B cell (primary cell): ENCODE data around the gene LSG1. TPM values are rescaled to one million over a fixed set of nuclear protein-coding genes. Genes with fewer than 3 reads are reported as not detected.

Source experiments
- ATAC-seq: fragments of 200-7000 bp; cut with Tn5 transposase; one replicate; pipeline ENCODE4 v1.10.0; 2021; ENCODE audit warnings: low read depth, mild to moderate bottlenecking, moderate number of reproducible peaks, moderate library complexity
- CTCF ChIA-PET: fragments of 350-600 bp; sonication (Branson Sonifier 250); formaldehyde crosslinking; loops from one replicate; lab custom pipeline; 2021; ENCODE audit warnings: antibody characterized with exemption, inconsistent platforms; lab: Charles Lee
- POLR2A ChIA-PET: fragments of 350-600 bp; sonication (Branson Sonifier 250); formaldehyde crosslinking; loops from one replicate; lab custom pipeline; 2021; ENCODE audit warnings: antibody characterized with exemption; lab: Charles Lee
- DNase-seq: peaks from one replicate; pipeline ENCODE4 v3.0.0; 2013
- H2AFZ ChIP-seq: 2 replicates; pipeline ENCODE4 v1.6.1; 2012; ENCODE audit warnings: mild to moderate bottlenecking, low read depth, low read length; ENCODE audit not compliant: insufficient read depth, poor library complexity, severe bottlenecking
- H3K27ac ChIP-seq, 2 donors: 1 replicate in 1 of 2; 2 replicates in 1 of 2; pipeline ENCODE4 v1.5.1; 2012 to 2013; ENCODE audit warnings: low read length in 2 of 2, mild to moderate bottlenecking in 2 of 2, moderate library complexity in 1 of 2
- H3K27me3 ChIP-seq, 4 experiments: fragments of 200-600 bp in 1 of 4; sonication (generic) in 1 of 4; replicated peaks in 1 of 4; 1 replicate in 2 of 4; 2 replicates in 2 of 4; pipeline versions ENCODE4 v1.6.1 to v1.7.0; 2013 to 2016; ENCODE audit warnings: low read length in 3 of 4, mild to moderate bottlenecking in 2 of 4, mixed read lengths in 1 of 4, moderate library complexity in 1 of 4; ENCODE audit not compliant: insufficient read depth in 4 of 4, control insufficient read depth in 3 of 4; ENCODE audit errors: control extremely low read depth in 1 of 4
- H3K36me3 ChIP-seq, 2 experiments: replicated peaks in 1 of 2; 1 replicate in 1 of 2; 2 replicates in 1 of 2; pipeline versions ENCODE4 v1.6.1 to v1.7.1; 2013; ENCODE audit warnings: low read length in 1 of 2; ENCODE audit not compliant: insufficient read depth in 2 of 2, control insufficient read depth in 1 of 2; ENCODE audit errors: control extremely low read depth in 1 of 2, extremely low read depth in 1 of 2
- H3K4me1 ChIP-seq, 2 donors: fragments of 200-600 bp in 1 of 2; sonication (generic) in 1 of 2; 1 replicate in 1 of 2; 2 replicates in 1 of 2; pipeline versions ENCODE4 v1.5.1 to v1.6.1; 2013 to 2017; ENCODE audit warnings: low read length in 2 of 2; ENCODE audit not compliant: control insufficient read depth in 2 of 2, insufficient read depth in 2 of 2
- H3K4me2 ChIP-seq: replicated peaks from 2 replicates; pipeline ENCODE3; 2012; ENCODE audit warnings: mild to moderate bottlenecking, low read depth, low read length; ENCODE audit not compliant: poor library complexity, severe bottlenecking
- H3K4me3 ChIP-seq, 5 experiments: fragments of 200-600 bp in 1 of 5; sonication (generic) in 1 of 5; 1 replicate in 3 of 5; 2 replicates in 2 of 5; pipeline versions ENCODE4 v1.5.1 to v1.7.0; 2011 to 2016; ENCODE audit warnings: low read length in 4 of 5, mild to moderate bottlenecking in 4 of 5, low read depth in 2 of 5, control low read depth in 1 of 5, moderate library complexity in 1 of 5; ENCODE audit not compliant: insufficient read depth in 1 of 5; ENCODE audit errors: control extremely low read depth in 1 of 5, extremely low read depth in 1 of 5
- H3K79me2 ChIP-seq: fragments of 200-600 bp; sonication (generic); one replicate; pipeline ENCODE4 v1.6.0; 2016; ENCODE audit warnings: low read length; ENCODE audit not compliant: control insufficient read depth, insufficient read depth
- H3K9ac ChIP-seq: fragments of 200-600 bp; sonication (generic); 2 replicates; pipeline ENCODE4 v1.6.1; 2017; ENCODE audit warnings: mild to moderate bottlenecking, low read length, moderate library complexity
- H3K9me3 ChIP-seq, 3 donors: one replicate each; pipeline versions ENCODE4 v1.6.1 to v1.7.1; 2013; ENCODE audit warnings: low read length in 2 of 3; ENCODE audit not compliant: control insufficient read depth in 2 of 3, insufficient read depth in 1 of 3; ENCODE audit errors: control extremely low read depth in 1 of 3
- H4K20me1 ChIP-seq: 2 replicates; pipeline ENCODE4 v1.6.0; 2012; ENCODE audit warnings: mild to moderate bottlenecking, low read length; ENCODE audit not compliant: insufficient read depth, control insufficient read depth, poor library complexity, severe bottlenecking
- H3K27ac Mint-ChIP-seq: one replicate; pipeline ENCODE4 v1.8.0; 2021; ENCODE audit warnings: mixed read lengths
- H3K27me3 Mint-ChIP-seq: one replicate; pipeline ENCODE4 v1.8.0; 2021; ENCODE audit warnings: mixed read lengths
- H3K4me1 Mint-ChIP-seq: one replicate; pipeline ENCODE4 v1.8.0; 2021; ENCODE audit warnings: mixed read lengths
- H3K4me3 Mint-ChIP-seq: one replicate; pipeline ENCODE4 v1.8.0; 2021; ENCODE audit warnings: mixed read lengths
- H3K9me3 Mint-ChIP-seq: one replicate; pipeline ENCODE4 v1.8.0; 2022; ENCODE audit warnings: mixed read lengths; ENCODE audit not compliant: insufficient read depth
- CTCF ChIP-seq: fragments of 200-600 bp; IDR thresholded peaks from one replicate; pipeline ENCODE4 v1.8.0; 2022; ENCODE audit warnings: antibody characterized with exemption, mild to moderate bottlenecking
- EZH2 ChIP-seq: IDR thresholded peaks from 2 replicates; pipeline ENCODE4 v1.6.1; 2012; ENCODE audit warnings: borderline replicate concordance, low read depth, mild to moderate bottlenecking, moderate library complexity, low read length; ENCODE audit not compliant: insufficient read depth, poor library complexity, severe bottlenecking
- WGBS: methylation state at CpG from one replicate; pipeline ENCODE4 v1.1.5; 2013; ENCODE audit warnings: missing lambda C conversion rate; ENCODE audit not compliant: insufficient coverage; 5-methylcytosine and 5-hydroxymethylcytosine counted together
- intact Hi-C: fragments of 100-400 bp; cut with micrococcal nuclease; formaldehyde crosslinking; loops from one replicate; pipeline ENCODE4 v1.10.0; 2022
- polyA plus RNA-seq: library from polyadenylated mRNA; depleted of rRNA; stranded (reverse); fragments of >200 nt; gene quantifications from 2 replicates; pipeline ENCODE4 v1.2.3, GENCODE V29; 2012
- total RNA-seq, 2 donors: library from RNA; stranded (reverse); fragments of 120-200 nt in 1 of 2; gene quantifications; 1 replicate in 1 of 2; 2 replicates in 1 of 2; pipeline versions ENCODE4 v1.2.3 to v1.2.4, GENCODE V29; 2013 to 2022

The LSG1 gene
- total and polyA plus RNA-seq, 2 donors (not counting 1 experiment from before 2014, with no cell fraction given), result 29.4 to 54.6 TPM

GRCh38 chr3:194675680-194676079 is 3.7 kb upstream of the LSG1 start:
- Histone ChIP-seq H3K79me2 (peaks cover 13% of the 10 kb centered on the region), H4K20me1 (peaks cover 7% of the 10 kb centered on the region), H3K4me2 (no peak overlapping the region), H3K9me3 (no peaks in the 10 kb centered on the region), H3K4me3 (no peak overlapping the region), H3K4me1 (peaks cover 8 to 13% of the 10 kb centered on the region in 2 donors), H3K36me3 (no peaks in the 10 kb centered on the region), H3K27me3 (no peaks in the 10 kb centered on the region), H2AFZ (no peak overlapping the region), H3K9ac (no peak overlapping the region), H3K27ac (no peak overlapping the region)
- no peak for ATAC-seq
- H3K9me3 Mint-ChIP-seq, result no peaks in the 10 kb centered on the region
- no peak overlapping the region for H3K27ac Mint-ChIP-seq
- TF ChIP-seq CTCF, result no peak
- TF ChIP-seq EZH2, result no peak
- intact Hi-C loops, result no loop called here
- WGBS, result no CpG with 5 or more reads among the region's 4 CpGs
- ChIA-PET CTCF (interaction anchor here (0.9 to 10.9 kb wide), 4 partner anchors 12 to 595 kb away, joined by 3 to 231 read pairs (median 4); partner anchors contain the start of genes FAM43A and XXYLT1), POLR2A (interaction anchor here (0.5 to 1.0 kb wide), 2 partner anchors 283 to 410 kb away, joined by 3 read pairs; no protein-coding TSS in a partner anchor)
- peaks cover 7% of the 10 kb centered on the region for H3K27me3 Mint-ChIP-seq
- H3K4me1 Mint-ChIP-seq, result peaks cover 11% of the 10 kb centered on the region
- H3K4me3 Mint-ChIP-seq, result no peak overlapping the region
- no peak for DNase-seq

- H3K27me3 ChIP-seq, result no peaks in the 10 kb centered on the region
- Mint-ChIP-seq H3K9me3 (no peaks in the 10 kb centered on the region), H3K4me1 (peaks cover 16% of the 10 kb centered on the region), H3K4me3 (no peak overlapping the region), H3K27ac (no peak overlapping the region), H3K27me3 (peaks cover 7% of the 10 kb centered on the region)
- CTCF ChIA-PET, result interaction anchor here (0.9 to 10.9 kb wide), 4 partner anchors 12 to 596 kb away, joined by 3 to 231 read pairs (median 12); partner anchors contain the start of genes FAM43A and XXYLT1
- no peak for DNase-seq
- H3K36me3 ChIP-seq, result no peaks in the 10 kb centered on the region
- no peak overlapping the region for H3K27ac ChIP-seq
- H4K20me1 ChIP-seq, result peaks cover 12% of the 10 kb centered on the region
- no peaks in the 10 kb centered on the region for H3K9me3 ChIP-seq
- H3K4me2 ChIP-seq, result no peak overlapping the region
- peaks cover 13 to 15% of the 10 kb centered on the region in 2 donors for H3K4me1 ChIP-seq
- H3K4me3 ChIP-seq, result no peak overlapping the region
- H3K79me2 ChIP-seq, result peaks cover 18% of the 10 kb centered on the region
- POLR2A ChIA-PET, result interaction anchor here (0.5 kb wide), 1 partner anchor 284 kb away, joined by 3 read pairs; no protein-coding TSS in a partner anchor
- no peak for ATAC-seq
- no peak for TF ChIP-seq CTCF
- TF ChIP-seq EZH2, result no peak
- no peak overlapping the region for H3K9ac ChIP-seq
- H2AFZ ChIP-seq, result no peak overlapping the region
- 88% methylated on average over 8 of the region's 12 CpGs for WGBS
- intact Hi-C loops, result no loop called here
These were observed 3.2 kb upstream of the LSG1 start for GRCh38 chr3:194675081-194675640.
